ENCODE data around the gene FRMD4A.
A peak's percentile ranks its signal among the peaks of the same experiment; 100 is the strongest.
"Not testable (repeated sequence)": the region's sequence is repeated elsewhere in the genome, so short reads cannot be mapped to it uniquely, and the experiment has no call there.

FRMD4A gene

DNA sequence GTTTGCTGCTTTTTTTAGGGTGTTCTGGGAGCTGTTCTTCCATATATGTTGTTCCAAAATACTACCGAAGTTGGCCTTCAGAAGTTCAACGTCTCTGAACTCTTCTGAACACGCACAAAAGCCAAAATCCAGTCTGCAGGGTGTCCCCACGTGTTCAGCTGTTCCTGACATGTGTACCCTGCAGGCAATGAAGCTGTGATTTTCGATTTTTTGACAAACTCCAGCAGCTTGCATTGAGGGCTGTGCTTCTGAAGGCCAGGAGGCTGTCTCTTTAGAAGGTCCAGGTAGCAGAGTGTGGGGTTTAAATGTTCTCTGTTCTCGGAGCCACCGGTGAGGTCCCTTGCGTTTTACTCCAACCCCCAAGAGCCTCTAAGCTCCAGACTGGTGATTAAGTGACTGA lies 598.9 kb downstream of the FRMD4A start:
- DNase-seq = no peak

DNA sequence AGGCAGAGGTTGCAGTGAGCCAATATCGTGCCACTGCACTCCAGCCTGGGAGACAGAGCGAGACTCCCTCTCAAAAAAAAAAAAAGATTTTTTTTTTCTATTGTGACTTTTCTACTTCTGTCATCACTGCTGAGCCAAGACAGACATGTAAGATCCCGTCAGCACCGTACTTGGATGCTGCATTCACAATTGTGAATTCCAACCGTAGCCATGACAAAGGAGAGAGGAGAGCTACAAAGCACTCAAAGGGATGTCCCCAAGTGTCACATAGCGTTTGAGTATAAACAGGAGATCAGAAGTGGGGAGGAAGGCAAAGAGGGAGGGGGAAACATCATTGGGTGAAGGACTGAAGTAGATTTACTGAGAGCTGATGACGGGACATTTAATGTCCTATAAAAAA lies 599.8 kb downstream of the FRMD4A start:
- no peak for DNase-seq

DNA sequence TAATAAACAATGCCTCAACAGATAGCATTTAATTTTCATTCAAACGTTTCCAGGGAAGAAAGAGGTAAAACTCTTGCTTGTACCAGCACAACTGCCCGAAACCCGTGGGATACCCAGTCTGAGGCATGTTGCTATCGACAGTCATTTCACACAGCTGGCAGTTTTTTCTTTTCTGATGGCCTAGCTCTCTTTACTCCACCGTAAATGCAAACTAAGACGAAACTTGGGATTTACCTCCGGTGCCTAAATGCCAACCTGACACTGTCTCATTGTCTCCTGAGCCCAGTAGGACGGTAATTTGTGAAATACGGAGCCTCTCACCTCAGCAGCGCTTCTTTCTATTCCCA lies 600.4 kb downstream of the FRMD4A start:
- no peak for DNase-seq

DNA sequence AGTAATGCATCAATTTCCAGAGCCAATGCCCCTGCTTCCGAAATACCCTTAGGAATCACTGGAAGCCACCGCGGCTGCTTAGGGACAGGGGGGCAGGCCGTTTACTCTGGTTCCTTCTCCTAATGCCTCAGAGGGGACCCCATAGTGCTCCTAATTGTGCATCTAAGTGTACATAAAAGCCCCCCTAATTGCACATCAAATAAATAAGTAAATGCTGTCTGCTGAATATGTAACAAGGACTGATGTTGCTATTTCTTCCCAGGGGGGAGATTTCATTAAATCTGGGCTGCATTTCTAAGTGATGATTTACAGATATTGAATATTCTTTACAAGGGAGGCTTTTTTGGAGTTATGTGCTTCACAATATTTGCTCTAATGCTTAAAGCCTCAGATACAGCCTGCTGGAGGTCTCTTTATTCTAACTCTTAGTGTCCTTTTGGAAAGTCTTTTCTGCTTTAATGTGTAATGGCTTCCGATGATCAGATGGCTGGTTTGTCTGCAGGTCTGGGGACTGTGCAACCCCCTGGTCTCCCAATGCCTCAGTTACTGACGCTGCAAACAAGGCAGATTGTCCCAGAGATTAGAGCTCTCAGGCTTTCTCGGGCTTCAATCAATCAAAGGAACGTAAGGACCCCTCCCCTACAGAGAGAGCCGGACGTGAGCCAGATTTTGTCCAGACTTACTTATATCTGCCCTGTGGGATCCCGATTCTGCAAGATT lies 601.0 kb downstream of the FRMD4A start:
- DNase-seq = no peak

DNA sequence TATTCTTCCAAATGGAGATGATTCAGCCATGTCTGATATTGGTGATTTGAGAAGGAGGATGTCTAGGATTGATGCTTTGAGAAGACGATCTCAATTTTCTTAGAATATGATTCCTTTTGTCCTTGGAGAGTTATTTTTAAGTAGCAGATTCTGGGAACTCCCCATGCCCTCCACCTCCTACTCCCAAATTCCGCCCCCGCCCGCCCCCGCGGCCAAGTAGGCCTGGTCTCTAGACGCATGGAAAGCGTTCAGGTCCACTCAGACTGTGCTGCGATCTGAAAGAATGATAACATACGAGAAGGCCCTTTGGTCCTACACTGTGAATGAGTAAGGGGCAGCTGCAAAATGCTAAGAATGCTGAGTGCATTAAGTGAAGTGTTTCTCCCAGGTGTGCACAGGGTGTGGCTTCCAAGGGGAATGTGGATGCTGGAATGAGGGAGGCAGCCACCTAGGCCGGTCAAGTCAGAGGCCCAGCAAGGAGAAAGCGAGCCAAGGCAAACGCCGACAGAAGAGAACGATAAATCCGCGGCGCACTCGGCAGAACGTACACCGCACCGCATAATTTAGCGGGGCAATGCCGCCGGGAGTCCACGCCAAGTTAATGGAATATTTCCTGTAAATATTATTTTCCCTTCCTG lies 601.7 kb downstream of the FRMD4A start:
- no peak for DNase-seq

DNA sequence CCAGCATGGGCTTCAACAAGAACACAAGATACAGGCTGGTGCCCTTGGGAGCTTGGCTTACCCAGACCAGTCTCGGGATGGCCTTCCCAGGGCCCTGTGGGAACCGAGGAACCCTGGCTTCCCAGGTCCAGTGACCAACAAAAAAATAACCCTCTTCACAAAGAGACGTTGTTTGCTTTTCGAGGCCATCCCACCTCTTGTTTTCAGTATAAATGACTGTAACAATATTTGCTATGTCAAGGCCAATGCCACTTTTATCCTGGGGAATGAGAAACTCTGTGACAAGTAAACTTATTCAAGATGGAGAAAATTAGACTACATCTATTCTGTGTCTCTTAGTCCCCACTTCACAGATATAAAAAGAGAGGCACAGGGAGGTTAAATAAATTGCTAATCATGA lies 605.1 kb downstream of the FRMD4A start:
- DNase-seq = no peak

DNA sequence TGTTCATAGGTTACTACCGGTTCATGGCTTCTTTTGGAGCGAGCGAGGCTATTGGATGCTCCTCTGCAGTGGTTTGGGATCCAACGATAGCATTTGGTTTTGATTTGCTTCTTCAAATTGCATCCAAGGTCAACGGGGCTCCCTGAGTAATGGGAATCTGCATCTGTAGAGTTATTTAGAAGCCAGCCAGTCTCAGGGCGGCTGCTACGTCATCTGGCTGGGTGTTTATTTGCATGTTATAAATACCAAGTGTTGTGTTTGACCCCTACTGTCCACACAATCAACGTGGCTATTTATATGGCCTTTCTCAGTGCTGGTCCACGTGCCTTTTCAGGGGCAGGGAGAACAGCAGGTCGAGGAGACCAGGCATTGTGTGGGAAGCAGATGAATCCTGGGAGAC lies 606.2 kb downstream of the FRMD4A start:
- DNase-seq = peak; percentile 51

DNA sequence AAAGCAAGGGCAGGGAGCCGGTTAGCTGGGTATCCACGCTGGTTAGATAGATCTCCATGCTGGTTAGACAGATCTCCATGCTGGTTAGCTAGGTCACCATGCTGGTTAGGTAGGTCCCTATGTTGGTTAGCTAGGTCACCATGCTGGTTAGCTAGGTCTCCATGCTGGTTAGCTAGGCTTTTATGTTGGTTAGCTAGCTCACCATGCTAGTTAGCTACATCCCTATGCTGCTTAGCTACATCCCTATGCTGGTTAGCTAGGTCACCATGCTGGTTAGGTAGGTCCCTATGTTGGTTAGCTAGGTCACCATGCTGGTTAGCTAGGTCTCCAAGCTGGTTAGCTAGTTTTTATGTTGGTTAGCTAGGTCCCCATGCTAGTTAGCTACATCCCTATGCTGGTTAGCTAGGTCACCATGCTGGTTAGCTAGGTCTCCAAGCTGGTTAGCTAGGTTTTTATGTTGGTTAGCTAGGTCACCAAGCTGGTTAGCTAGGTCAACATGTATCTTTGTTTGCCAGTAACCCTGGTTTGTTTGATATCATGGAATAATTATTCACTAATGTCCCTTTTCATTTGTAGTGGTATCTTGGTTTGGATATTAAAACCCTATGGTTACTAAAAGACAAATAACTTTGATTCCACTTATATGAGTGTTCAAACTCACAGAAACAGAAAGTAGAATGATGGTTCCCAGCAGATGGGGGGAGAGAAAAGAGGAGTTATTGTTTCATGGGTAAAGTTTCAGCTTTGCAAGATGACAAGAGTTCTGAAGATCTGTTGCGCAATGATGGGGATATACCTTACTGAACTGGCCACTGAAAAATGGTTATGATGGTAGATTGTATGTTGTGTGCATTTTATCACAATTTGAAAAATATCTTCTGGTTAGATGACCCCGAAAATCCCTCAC lies 607.7 kb downstream of the FRMD4A start:
- DNase-seq = peak; percentile 30

DNA sequence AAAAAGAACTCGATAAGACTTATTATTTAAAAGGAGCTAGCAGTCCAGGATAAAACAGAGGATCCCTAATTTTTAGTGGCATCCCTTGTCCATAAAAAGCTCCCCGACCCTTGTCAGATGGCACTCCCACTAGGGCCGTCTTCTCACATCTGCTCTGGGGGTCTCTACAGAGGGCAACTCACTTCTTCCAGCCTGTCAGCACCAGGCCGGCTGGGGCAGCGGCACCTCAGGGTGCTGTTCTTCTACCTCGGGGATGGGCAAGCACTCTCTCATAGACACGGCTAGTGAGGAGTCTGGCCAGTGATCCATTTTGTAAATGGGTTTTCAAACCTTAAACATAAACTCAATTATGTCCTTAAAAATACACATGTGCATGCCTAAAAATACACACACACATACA lies 609.2 kb downstream of the FRMD4A start:
- DNase-seq = no peak

DNA sequence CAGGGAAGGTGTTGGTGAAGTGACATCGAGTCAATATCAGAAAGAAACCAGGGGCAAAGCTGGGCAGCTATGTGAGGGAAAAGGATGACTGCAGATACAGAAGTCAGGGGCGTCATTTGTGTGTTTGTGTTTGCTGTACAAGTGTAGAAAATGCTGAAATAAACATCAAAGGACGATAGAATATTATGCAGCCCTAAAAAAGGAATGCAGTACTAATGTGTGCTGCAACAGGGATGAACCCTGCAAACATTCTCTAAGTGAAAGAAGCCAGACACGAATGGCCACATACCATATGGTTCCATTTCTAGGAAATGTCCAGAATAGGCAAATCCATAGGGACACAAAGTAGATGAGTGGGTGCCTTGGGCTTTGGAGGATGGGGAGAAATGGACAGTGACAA lies 610.0 kb downstream of the FRMD4A start:
- no peak for DNase-seq

DNA sequence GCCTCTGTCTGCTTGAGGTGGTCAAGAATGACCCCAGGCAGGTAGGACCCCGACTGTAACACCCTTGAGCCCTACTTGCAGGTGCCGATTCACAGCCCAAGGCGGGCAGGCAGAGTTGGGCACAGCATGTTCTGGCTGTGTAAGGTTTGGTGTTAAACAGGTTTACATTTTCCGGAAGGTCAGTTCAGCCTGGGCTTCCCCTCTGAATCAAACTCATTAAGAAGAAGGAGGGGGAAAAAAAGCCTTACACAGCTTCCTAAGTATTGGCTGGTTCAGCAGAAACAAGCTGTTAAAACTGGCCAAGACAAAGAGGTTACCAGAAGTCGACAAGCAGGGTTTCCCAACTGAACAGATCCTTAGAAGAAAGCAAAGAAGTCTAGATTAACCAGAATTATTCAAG lies 611.3 kb downstream of the FRMD4A start:
- DNase-seq = no peak

DNA sequence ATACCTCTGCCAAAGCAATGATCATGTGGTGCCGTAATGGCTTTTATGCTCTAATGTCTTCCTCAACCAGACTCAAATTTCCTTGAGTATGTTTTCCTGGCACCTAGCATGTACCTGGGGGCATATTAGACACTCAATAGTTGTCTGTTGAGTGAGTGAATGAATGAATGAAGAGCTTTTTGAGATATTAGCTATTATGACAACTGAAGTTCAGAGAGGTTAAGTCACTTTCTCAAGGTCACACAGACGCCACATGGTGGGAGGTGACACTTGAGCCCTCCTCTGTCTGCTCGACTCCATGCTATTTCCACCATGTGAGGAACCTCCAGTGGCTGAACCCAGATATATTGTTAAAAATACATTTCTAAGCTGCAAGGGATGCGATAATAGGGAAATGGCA lies 611.9 kb downstream of the FRMD4A start:
- DNase-seq = no peak

DNA sequence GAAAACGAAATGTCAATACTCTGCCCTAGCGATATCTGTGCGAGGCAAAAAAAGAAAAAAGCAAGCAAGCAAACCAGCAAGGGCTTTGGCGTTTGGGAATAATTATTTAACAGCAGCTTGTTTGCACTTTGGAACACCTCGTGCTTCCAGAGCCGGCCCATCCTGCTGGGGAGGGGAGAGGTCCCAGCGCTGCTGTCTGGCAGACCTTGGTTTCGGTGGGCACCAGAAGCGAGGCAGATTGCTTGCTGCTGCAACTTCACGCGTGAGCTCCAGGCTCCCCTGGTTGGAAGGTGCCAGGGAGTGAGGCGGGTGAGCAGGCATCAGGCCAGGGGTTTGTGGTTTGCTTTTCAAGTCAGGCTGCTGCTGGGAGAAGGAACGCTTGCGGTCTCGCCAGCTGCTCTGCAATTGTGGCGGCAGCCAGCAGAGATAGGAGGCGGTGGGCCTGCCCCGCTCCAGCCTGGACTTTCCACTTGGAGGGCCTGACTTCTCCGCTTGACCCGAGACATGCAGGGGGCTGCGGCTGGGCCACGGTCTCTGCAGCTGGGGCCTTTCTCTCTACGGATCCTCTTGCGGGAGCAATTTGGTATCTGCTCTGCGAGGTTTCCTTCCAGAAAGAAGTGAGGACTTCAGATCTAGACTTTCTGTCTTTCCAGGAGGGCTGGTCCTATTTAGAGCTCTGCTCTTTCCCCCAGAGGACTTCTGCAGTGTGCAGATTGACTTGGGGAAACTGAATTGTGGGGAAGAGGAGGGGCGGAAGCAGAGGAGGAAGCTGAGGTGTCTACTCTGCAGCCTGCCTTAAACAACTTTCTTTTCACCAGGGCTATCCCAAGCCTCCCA lies 612.6 kb downstream of the FRMD4A start:
- peak; percentile 90 for DNase-seq

DNA sequence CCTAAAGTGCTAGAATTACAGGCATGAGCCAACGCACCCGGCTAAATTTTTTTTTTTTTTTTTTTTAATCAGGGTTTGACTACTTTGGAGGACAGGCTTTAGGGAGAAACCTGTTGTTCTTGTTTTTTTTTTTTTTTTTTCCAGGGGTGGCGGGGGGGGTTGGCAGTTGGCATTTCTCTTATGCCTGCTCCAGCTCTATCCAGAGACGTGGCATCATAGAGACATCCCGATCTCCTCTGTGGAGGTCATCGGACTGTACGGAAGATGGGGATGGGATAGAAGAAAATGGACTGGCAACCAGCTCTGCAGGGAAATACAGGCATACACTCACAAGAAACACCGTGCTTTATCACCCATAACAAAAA lies 613.2 kb downstream of the FRMD4A start:
- DNase-seq = no peak

DNA sequence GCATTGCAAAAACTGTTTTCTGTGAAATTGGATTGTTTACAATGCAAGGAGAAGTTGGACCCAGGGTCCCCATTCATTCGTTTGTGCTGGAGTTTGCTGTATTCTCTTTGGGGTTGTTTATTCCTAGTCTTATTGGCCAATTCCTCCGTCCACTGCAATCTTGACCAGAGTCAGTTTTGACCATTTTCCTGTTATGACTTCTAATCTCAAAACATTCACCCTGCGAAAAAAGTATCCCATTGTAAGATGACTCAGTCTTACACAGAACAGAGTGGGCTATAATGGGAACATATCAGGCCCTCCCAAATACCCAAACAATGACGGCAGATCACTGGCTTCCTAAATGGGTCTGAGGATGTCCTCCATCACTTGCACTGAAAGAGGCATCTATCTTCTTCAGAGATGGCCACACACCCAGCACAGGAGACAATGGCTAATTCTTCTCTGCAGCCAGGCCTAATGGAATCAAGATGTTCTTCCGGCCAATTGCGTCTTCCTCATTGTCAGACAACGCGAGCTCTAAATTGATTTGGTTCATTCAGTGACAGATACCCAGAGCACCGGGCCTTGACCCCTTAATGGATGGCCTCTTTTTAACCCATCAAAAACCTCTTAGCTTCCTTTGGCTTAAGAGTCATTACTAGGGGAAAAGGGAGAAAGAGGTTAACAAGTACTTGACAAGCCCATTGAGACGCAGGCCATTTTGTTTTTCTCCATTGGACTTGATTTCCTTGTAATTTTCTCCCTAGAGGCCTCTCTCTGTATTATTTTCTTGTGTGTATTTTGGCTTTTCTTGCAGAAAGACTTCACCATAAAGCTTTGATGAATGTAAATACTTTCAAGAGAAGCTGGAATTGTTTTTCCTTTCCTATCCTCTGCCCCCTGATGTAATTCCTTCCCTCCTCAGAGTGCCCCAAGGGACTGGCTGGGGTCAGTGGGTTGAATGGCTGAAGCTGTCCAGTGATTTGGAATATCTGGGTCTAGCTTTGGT lies 614.3 kb downstream of the FRMD4A start:
- DNase-seq = peak; percentile 88

DNA sequence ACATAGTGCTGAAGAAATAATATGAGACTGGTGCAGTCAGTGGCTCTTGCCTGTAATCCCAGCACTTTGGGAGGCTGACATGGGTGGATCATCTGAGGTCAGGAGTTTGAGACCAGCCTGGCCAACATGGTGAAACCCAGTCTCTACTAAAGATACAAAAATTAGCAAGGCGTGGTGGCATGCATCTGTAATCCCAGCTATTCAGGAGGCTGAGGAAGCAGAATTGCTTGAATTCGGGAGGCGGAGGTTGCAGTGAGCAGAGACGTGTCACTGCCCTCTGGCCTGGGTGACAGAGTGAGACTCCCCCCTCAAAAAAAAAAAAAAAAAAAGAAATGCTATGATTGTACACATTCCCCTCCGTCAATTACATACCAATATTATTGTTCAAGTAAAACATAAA lies 615.1 kb downstream of the FRMD4A start:
- not testable (repeated sequence) for DNase-seq

DNA sequence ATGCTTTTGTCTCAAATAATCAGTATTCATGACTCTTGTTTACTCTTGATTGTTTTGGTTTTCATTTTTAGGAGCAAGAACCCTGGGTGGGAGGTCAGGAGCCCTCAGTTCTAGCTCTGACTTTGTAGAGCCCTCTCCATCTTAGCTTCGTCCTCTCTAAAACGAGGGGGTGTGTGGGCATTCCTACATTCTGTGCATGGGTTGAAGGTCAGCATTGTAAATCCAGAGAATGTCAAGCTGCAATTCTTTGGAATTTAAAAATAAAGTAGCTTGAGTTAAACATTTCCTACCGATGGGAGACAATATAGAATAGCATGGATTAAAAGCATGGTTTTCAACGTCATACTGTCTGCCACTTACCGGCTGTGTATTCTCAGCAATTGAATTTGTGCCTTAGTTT lies 615.6 kb downstream of the FRMD4A start:
- no peak for DNase-seq

DNA sequence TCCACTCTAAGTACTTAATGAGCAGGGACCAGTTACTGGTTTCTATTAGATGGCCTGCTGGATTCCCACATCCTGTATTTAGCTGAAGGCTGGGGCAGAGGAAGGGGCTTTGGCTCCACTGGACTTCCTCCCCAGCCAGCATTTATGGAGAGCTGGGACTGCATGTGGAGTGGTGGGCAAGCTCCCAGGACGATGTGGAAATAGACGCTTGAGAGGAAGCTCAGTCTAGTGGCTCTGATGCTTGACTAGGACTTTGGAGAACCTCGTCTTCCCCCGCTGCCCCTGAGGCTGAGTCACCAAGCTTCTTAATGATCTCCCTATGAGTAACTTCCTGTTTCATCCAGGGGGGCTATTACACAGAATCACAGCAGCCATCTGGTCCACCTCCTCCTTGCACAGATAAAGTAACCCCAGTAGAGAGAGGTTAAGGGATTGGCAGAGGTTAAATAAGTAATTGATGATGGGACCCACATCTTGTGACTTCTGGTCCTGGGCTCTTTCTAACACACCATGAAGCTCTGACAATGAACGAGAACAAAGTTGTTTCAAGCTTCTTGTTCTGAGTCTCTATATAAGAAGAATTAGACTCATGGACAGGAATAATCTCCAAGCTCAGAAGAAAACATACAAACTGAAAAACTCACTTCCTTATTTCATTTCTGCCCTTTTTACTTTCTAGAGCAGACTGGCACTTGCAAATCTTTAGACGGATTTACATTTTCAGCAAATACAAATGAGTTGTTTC lies 617.7 kb downstream of the FRMD4A start:
- peak; percentile 99 for DNase-seq

DNA sequence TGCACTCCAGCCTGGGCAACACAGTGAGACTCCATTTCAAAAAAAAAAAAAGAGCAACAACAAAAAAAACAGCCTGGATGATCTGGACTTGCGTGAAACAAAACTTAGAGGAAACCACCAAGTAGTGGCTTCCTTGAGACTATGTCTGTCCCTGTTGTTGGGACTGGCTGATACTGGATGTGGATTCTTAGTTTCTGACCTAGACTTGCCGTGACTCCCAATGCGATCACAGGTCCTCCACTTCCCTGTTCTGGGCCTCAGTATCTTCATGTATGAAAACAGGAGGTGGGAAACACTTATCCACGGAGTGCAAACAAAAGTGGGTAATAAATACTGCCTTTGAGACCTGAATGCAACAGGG lies 618.3 kb downstream of the FRMD4A start:
- no peak for DNase-seq

DNA sequence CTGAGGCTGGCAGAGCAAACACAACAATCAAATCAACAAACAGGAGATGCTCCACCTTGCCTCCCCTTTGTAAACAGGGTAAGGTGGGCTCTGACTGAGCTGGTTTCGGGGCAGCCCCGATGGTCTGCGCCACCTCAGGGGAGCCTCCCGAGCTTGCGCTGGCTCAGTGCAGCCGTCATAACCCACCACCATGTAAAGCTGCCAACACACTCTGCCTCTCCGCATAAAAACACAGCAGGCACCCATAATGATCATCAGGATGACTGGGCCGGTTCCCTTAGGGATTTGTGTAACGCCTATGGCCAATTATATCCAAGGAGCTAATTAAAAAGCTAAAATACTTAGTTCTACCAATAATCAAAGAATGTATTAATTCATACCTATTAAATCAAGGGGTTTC lies 619.4 kb downstream of the FRMD4A start:
- DNase-seq = no peak

All from fibroblast of skin of right biceps (primary cell).